Stimulated activated naive CD8-positive, alpha-beta T cell treated with anti-CD3 and anti-CD28 coated beads, Interleukin-15, Interleukin-2, amounts not matched to agents 100 U/mL and 50 U/mL, for 24 hours (primary cell): ENCODE measurements around the gene GARIN5B.
A peak's percentile ranks its signal among the peaks of the same experiment; 100 is the strongest.
"Not testable (repeated sequence)": the region's sequence is repeated elsewhere in the genome, so short reads cannot be mapped to it uniquely, and the experiment has no call there.

ENCODE experiments used
- ATAC-seq: fragments of 150-1000 bp; cut with Tn5 transposase; one replicate; pipeline ENCODE4 v1.10.0; 2021
- DNase-seq: peaks from one replicate; pipeline ENCODE4 v3.0.0; 2021

GARIN5B gene

DNA sequence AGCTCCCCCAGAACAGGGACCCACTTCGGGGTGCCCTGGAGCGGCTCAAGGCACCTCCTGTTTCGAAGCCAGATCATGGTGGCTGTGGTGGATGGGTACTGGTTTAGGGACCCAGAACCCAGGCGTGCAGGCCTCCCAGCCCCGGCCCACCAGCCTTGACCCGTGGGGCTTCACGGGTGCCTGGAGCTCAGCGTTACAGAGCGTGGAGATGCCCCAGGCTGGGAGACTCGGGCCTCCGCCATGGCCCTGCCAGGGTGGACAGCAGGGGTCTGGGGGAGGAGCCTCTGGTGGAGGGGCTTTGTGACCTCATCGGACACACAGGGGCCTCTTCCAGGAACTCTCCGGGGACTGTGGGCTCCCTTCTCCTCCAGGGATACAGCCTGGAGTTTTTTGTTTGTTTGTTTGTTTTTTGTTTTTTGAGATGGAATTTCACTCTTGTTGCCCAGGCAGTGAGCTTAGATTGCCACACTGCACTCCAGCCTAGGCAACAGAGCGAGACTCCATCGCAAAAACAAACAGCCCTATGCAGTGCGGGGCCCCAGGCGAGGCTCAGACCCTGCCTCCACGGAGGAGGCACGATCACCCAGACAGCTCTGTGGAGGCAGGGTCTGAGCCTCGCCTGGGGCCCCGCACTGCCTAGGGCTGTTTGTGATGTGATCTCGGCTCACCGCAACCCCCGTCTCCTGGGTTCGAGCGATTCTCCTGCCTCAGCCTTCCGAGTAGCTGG is at the start of gene GARIN5B:
GARIN5B (minus strand) TSS at position 271 of the 727 bp plus-strand sequence; CDS start at position 77, 194 bp downstream.
- ATAC-seq (no peak), DNase-seq (no peak)

- ATAC-seq (no peak), DNase-seq (no peak)
Observed at GRCh38 chr19:55410168-55410567, 47.1 kb upstream of the GARIN5B start.

- not testable (repeated sequence) for ATAC-seq, DNase-seq
Observed at GRCh38 chr19:55409179-55409578, 46.1 kb upstream of the GARIN5B start.

- no peak for ATAC-seq
- DNase-seq, result no peak
Observed at GRCh38 chr19:55408533-55408872, 45.4 kb upstream of the GARIN5B start.

DNA sequence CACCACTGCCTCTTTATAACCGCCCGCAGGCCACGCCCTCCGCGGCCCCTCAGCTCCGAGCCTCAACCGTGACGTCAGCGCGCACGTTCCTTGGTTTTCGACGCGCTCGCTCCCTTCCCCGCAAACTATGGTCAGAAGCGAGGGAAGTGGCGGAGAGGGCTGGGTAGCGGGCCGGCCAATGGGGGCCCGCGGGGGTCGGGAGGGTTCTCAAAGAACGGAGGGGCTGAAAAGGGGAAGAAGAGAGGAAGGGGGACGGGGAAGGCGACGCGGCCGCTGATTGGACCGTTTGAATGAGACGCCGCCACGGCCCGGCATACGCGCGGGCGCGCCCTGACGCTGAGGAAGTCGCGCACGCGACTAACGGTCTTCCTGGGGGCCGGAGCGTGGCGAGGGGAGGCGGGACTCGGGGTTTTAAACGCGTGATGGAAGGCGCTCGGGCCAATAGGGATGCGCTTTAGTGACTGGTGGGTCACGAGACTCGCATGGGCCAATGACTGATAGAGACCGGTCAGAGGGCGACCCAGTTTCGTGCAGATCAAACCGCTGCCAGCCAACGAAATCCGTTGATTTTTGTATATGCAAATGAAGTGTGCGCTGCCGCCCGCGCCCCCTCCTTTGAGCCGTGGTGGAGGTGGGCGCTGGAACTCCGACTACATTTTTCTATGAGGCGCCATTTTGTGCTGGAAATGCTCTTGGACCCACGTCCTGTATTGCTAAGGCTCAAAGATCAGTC is 44.9 kb upstream of the GARIN5B start:
- ATAC-seq, result peak; percentile 96

DNA sequence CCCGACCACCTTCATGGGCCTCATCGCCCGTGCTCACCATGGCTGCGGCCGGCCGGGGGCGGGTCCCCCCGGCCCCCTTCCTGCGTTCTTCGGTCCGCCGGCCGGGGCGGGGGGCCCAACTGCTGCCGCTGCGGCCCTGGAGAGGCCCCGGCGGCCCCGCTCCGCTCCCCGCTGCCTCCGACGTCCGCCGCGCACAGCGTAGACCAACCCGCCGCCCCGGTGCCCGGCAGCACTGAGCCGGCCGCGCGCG is 44.4 kb upstream of the GARIN5B start, which contains the start of gene UBE2S:
UBE2S (minus strand) TSS at position 239 of the 250 bp plus-strand sequence; CDS start at position 40, 199 bp downstream.
- ATAC-seq, DNase-seq: not testable (repeated sequence)

More for the DNA sequence above, 44.9 kb upstream of the GARIN5B start:
- DNase-seq, result peak; percentile 95

GRCh38 chr19:55406826-55407549 is 43.9 kb upstream of the GARIN5B start:
- ATAC-seq (no peak), DNase-seq (peak; percentile 42)

DNA sequence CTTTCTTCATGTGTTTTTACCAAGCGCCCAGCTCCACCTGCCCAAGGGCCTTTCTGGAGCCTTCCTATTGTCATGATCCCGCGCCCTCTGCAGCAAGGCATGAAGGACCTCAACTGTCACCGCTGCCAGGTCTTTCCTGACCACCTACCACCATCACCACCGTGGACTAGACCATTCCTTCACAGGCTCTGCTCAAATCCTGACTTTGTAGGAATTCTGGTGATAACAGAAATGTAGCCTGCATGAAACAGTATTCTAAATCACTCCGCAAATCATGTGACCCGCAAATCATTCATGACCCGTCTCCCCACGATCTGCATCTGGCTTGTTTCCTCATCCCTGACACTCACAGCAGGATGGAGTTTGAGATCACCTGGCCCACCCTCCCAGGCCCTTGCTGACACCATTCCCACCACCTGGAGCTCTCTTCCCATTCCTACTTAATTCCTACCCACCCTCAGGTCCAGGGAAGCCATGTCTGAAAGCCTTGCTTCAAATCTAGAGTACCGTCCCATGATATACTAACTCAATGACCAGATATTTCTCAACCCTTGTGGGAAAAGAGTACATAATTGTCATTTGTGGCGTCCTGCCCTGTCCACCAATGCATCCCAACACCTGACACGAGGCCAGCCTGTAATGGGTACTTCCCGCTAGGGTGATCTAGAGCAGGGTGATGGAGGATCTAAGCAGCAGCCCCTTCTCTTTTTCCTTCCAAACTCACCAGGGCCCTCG is 43.2 kb upstream of the GARIN5B start:
- no peak for DNase-seq
- no peak for ATAC-seq

DNA sequence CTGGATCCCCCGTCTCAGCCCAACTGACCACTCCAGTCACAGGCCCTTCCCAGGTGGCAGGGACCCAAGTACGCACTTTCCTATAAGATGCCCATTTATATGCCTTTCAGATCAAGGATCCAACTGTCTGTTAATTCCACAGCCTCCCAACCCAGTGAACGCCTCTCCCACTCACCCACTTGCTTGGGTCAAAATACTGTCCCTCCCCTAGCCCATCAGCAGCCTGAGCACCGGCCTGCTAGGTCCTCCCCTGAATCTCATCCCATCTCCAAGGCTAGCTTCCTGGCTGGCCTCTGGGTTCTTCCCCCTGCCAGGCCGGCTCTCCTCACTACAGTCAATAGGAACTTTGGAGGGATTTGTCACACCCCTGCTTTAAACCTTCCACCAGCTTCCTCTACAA is 42.6 kb upstream of the GARIN5B start:
- ATAC-seq, result no peak

DNA sequence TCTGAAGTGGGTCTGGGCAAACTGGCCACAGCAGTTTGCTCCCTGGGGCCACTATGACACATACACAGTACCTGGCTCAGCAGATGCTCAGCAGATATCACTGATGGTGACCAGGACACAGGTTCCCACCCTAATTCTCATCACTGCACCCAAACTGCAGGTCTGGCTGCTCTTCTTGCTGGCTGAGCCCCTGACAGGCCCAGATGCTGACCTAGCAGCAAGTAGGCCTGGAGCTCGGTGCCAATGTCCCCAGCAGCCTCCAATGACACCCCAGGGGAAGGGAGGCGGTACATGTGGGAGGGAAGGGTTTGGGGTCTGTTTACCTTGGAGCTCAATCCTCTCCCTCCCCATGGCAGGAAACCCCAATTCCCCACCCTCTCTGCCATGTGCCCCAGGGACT is 39.4 kb upstream of the GARIN5B start:
- DNase-seq, result no peak
- no peak for ATAC-seq

More for the DNA sequence above, 42.6 kb upstream of the GARIN5B start:
- no peak for DNase-seq

DNA sequence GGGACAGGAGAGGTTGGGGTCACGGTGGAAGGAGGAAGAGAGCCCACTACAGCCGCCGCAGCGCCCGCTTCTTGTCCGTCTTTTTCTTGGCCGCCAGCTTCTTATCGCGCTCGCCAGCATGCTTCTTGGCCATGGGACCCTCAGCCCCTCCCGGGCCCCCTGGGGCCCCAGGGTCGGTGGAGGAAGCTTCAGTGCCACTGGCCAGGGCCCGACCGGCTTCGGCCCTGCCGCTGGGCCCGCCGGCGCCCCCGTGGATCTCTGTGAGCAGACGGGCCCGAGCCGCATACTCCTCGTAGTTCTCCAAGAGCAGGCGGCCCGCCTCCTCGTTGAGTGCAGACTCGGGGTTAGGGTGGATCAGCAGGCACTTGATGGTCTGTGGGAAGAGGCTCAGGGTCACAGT is 38.3 kb upstream of the GARIN5B start:
- DNase-seq, ATAC-seq: not testable (repeated sequence)

DNA sequence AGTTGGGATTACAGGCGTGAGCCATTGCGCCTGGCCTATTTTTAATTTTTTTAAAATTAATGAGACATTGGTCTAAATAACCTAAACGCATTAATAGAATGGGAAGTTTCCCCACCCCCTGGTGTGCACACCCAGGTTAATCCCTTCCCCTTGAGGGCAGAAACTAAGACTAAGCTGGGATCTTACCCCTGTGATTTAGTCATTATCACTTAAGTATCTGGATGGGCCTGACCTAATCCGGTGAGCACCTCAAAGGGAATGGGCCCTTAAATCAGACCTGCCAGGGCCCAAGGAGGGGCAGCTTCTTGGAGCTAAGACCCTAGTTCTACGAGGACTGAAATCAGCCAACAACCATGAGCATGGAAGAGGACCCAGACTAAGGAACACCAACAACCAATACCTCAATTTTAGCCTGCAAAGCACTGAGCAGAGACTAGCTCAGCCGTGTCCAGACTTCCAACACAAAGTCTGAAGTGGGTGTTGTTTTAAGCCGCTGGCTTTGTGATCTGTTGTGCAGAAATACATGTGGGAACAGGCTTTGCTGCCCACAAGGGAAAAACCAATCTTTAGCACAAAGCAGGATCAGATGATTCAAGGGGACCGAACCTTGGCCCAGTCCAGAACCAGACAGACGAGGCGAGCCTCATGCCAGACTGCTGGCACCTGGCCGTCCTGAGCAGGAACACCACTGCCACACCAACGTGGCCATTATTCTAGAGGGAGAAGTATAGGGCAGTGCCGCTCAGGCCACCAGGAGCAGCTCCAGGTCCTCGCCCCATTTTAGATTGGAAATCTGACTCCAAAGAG is 37.4 kb upstream of the GARIN5B start:
- DNase-seq (no peak), ATAC-seq (no peak)

DNA sequence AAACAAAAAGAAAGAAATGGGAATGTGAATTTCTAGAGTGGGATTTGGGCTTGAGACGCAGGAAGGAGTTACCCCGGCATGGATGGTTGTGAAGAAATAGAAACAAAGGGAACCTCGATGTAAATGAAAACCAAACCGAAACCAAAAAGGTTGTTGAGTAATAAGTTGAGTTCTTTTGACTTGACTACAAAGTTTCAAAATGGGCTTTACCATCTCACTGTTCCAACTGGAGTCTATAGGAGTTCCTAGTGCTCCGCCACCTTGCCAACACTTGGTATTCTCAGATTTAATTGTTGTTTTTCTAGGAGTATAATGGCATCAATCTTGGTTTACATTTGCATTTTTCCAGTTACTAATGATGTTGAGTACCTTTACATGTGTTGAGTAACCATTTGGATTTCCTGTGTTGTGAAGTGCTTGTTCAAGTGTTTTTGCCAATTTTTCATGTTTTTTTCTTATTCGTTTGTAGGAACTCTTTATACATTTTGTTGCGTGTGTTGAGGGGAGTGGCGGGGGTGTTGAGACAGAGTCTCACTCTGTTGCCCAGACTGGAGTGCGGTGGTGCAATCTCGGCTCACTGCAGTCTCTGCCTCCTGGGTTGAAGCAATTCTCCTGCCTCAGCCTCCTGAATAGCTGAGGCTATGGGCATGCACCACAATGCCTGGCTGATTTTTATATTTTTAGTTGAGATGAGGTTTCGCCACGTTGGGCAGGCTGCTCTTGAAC is 35.3 kb upstream of the GARIN5B start:
- ATAC-seq (peak; percentile 41), DNase-seq (no peak)

- ATAC-seq, result no peak
Observed at GRCh38 chr19:55392820-55393761, 30.0 kb upstream of the GARIN5B start.

DNA sequence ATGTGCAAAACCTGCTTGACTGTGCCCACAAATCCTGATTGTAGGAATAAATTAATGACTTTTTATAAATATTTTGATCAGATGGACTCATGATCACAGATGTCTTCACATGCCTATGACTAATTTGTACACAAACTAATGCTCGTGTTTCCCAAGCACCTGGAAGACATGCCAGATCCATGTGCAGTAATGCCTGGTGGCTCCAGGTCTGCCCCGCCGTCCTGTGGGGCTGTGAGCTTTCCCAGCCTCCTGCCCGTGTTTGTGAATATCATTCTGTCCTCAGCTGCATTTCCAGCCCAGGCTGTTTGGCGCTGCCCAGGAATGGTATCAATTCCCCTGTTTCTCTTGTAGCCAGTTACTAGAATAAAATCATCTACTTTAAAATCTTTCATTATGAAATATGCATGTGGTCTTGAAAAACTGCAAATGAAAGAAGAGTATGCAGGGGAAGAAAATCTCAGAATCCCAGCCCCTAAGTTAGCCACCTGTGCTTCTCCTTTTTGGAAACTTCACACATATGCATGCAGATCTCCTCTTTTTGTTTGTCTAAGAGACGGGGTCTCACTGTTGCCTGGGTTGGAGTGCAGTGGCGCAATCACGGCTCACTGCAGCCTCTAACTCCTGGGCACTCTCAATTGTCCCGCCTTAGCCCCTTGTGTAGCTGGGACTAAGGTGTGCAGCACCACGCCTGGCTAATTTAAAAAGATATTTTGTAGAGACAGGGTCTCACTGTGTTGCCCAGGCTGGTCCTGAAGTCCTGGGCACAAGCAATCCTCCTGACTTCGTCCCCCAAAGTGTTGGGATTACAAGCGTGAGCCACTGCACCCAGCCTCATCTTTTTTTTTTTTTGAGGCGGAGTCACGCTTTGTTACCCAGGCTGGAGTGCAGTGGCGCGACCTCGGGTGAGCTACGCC is 28.9 kb upstream of the GARIN5B start:
- DNase-seq (no peak), ATAC-seq (no peak)

More at GRCh38 chr19:55392820-55393761, 30.0 kb upstream of the GARIN5B start:
- no peak for DNase-seq

DNA sequence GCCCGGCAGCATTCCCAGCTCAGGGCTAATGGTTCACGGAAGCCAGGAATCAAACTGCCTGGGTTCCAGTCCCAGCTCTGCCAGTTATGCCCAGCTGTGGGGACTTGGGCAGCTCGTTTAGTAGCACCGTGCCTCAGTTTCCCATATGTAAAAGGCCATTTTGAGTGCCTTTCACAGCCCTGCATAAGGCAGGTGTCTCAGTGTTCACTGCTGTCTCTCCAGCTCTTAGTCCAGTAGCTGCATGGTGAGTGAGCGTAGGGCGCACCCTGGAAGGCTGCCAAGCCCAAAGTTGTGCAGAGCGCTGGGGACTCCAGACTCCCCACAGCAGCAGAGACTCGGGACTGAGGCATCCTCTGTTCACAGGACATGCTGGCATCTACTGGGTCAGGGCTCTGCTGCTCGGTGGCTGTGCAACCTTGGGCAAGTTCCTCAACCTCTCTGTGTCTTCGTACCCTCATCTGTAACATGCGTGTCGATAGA is 28.2 kb upstream of the GARIN5B start:
- no peak for DNase-seq
- ATAC-seq, result peak; percentile 32

DNA sequence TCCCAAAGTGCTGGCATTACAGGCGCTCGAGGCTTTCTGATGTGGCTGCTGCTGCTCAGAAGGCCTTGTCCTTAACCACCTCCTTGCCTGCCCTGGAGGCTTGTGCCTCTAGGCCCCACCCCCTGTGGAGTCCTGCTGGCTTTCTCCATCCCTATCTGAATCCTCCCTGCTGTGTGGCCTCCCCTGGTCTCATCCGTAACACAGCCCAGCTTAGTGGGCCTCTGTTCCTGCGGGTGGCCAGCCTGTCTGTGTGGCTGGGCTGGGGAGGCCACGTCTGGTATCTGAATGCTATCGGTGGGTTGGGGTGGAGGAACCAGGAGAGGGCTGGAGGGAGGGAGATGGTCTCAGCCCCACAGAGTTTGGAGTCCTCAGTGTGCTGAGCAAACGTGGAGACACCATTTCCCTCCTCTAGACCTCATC is 27.4 kb upstream of the GARIN5B start:
- DNase-seq (no peak), ATAC-seq (no peak)
